ENCODE results near the gene EIF2B1. TPM values are rescaled to one million over a fixed set of nuclear protein-coding genes. Genes with fewer than 3 reads are reported as not detected.

EIF2B1 gene
- total and polyA plus RNA-seq, 9 of the 15 experiments (the other 6 are each of a cell fraction or from before 2014, with no cell fraction given), result 35.7 to 195 (median 67.8) TPM

DNA sequence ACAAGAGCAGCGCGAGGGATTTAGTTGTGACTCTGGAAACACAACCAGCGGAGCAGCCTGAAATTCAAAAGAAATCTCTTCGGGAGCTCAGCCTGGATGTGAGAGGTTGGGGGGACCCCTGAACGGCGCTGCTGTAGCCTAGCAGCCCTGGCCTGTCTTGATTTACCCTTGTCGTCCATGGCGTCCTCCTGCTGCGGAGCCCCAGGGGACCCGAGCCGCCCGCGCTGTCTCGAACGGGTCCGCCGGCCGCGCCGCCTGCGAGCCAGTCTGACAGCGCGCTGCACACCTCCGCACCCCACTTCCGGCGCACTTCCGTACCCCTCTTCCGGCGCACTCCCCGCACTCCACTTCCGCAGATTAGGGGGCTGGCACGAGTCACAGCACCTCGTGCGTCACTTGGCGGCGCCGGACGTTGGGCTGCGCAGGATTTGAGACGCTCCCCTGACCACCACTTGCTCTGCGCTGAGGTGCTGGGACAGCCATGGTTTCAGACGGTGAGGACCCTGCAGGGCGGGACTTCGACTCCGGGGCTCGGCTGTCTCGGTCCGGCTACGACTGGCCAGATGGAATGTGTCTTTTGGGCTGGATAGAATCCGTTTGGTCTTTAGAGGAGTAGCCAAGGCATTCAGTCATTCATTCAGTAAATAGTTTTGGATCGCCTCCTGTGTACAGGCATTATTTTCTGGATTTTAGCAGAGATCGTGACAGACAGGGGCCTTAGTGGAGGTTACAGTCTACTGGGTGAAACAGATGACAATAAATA lies at the start of gene EIF2B1, which contains the start of gene GTF2H3 (continued):
- TF ChIP-seq NFATC3 (IDR thresholded peaks at IDR 0.05) (no peak; the same call in 1 of the 2 replicates), ZNF707 (CRISPR knock-in tag; conservative IDR thresholded peaks at IDR 0.05) (no peak), RHOXF2B (CRISPR knock-in tag; conservative IDR thresholded peaks at IDR 0.05) (no peak), TCFL5 (CRISPR knock-in tag; conservative IDR thresholded peaks at IDR 0.05) (no peak), KLF16 (IDR thresholded peaks at IDR 0.05) (0 out of 2 replicates have a peak, but pooled peaks have one; percentile 11), ZNF184 (CRISPR knock-in tag; IDR thresholded peaks at IDR 0.05) (no peak), PTBP1 (IDR thresholded peaks at IDR 0.05; ENCODE audit: low read depth, low read length) (no peak), ZNF395 (CRISPR knock-in tag; IDR thresholded peaks at IDR 0.05) (no peak), PKNOX1 (IDR thresholded peaks at IDR 0.05) (peak; percentile 71), MED1 (CRISPR knock-in tag; IDR thresholded peaks at IDR 0.05; ENCODE audit: borderline replicate concordance) (no peak), ZSCAN32 (CRISPR knock-in tag; IDR thresholded peaks at IDR 0.05) (no peak), CEBPB (tag; IDR thresholded peaks at IDR 0.05) (no peak), CCAR2 (IDR thresholded peaks at IDR 0.05; ENCODE audit: low read depth, low read length) (no peak), ZNF75A (CRISPR knock-in tag; IDR thresholded peaks at IDR 0.05) (no peak)
- TF ChIP-seq, protein P1, sequence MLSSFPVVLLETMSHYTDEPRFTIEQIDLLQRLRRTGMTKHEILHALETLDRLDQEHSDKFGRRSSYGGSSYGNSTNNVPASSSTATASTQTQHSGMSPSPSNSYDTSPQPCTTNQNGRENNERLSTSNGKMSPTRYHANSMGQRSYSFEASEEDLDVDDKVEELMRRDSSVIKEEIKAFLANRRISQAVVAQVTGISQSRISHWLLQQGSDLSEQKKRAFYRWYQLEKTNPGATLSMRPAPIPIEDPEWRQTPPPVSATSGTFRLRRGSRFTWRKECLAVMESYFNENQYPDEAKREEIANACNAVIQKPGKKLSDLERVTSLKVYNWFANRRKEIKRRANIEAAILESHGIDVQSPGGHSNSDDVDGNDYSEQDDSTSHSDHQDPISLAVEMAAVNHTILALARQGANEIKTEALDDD (IDR thresholded peaks at IDR 0.05), result no peak
- TF ChIP-seq, protein P2, sequence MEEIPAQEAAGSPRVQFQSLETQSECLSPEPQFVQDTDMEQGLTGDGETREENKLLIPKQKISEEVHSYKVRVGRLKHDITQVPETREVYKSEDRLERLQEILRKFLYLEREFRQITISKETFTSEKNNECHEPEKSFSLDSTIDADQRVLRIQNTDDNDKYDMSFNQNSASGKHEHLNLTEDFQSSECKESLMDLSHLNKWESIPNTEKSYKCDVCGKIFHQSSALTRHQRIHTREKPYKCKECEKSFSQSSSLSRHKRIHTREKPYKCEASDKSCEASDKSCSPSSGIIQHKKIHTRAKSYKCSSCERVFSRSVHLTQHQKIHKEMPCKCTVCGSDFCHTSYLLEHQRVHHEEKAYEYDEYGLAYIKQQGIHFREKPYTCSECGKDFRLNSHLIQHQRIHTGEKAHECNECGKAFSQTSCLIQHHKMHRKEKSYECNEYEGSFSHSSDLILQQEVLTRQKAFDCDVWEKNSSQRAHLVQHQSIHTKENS (CRISPR knock-in tag; IDR thresholded peaks at IDR 0.05), result no peak
- TF ChIP-seq, protein P3, sequence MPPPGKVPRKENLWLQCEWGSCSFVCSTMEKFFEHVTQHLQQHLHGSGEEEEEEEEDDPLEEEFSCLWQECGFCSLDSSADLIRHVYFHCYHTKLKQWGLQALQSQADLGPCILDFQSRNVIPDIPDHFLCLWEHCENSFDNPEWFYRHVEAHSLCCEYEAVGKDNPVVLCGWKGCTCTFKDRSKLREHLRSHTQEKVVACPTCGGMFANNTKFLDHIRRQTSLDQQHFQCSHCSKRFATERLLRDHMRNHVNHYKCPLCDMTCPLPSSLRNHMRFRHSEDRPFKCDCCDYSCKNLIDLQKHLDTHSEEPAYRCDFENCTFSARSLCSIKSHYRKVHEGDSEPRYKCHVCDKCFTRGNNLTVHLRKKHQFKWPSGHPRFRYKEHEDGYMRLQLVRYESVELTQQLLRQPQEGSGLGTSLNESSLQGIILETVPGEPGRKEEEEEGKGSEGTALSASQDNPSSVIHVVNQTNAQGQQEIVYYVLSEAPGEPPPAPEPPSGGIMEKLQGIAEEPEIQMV (tag; conservative IDR thresholded peaks at IDR 0.05; ENCODE audit: low read depth), result peak; percentile 82
- TF ChIP-seq, protein P4, sequence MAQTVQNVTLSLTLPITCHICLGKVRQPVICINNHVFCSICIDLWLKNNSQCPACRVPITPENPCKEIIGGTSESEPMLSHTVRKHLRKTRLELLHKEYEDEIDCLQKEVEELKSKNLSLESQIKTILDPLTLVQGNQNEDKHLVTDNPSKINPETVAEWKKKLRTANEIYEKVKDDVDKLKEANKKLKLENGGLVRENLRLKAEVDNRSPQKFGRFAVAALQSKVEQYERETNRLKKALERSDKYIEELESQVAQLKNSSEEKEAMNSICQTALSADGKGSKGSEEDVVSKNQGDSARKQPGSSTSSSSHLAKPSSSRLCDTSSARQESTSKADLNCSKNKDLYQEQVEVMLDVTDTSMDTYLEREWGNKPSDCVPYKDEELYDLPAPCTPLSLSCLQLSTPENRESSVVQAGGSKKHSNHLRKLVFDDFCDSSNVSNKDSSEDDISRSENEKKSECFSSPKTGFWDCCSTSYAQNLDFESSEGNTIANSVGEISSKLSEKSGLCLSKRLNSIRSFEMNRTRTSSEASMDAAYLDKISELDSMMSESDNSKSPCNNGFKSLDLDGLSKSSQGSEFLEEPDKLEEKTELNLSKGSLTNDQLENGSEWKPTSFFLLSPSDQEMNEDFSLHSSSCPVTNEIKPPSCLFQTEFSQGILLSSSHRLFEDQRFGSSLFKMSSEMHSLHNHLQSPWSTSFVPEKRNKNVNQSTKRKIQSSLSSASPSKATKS (CRISPR knock-in tag; IDR thresholded peaks at IDR 0.05), result no peak
